Cardiac fibroblast (primary cell): Measurements from ENCODE around the gene F10.

ENCODE experiments used
- DNase-seq, 2 donors: peaks; one replicate each; pipeline versions ENCODE4 v3.0.0 to v3.0.0-alpha.2; 2010; ENCODE audit warnings: low read depth in 2 of 2
- H3K4me3 ChIP-seq, 2 donors: replicated peaks in 1 of 2; 1 replicate in 1 of 2; 2 replicates in 1 of 2; pipeline ENCODE4 v1.5.1; 2011; ENCODE audit warnings: low read depth in 2 of 2, low read length in 2 of 2, mild to moderate bottlenecking in 2 of 2, moderate library complexity in 1 of 2
- TF ChIP-seq, protein P1 (sequence below): IDR thresholded peaks from one replicate; pipeline ENCODE4 v1.5.1; 2011; ENCODE audit warnings: low read depth, mild to moderate bottlenecking, low read length, inconsistent platforms

Gene F10

DNA sequence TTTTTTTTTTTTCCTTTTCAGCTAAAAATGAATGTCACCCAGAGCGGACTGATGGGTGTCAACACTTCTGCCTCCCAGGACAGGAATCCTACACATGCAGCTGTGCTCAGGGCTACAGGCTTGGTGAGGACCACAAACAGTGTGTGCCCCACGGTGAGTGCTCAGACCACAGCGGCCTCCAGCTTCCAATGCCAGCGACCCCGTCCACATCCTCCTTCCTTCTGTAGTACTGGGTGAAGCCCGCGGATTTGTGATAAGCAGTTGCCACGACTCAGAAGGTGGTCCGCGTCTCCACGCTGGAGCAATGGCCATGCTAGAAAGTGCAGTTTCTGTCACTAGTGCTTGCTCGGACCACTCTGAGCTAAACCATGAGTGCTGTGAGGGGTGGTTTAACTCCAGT is 41.9 kb downstream of the F10 start:
- no peak overlapping the region for H3K4me3 ChIP-seq
- TF ChIP-seq, protein P1, sequence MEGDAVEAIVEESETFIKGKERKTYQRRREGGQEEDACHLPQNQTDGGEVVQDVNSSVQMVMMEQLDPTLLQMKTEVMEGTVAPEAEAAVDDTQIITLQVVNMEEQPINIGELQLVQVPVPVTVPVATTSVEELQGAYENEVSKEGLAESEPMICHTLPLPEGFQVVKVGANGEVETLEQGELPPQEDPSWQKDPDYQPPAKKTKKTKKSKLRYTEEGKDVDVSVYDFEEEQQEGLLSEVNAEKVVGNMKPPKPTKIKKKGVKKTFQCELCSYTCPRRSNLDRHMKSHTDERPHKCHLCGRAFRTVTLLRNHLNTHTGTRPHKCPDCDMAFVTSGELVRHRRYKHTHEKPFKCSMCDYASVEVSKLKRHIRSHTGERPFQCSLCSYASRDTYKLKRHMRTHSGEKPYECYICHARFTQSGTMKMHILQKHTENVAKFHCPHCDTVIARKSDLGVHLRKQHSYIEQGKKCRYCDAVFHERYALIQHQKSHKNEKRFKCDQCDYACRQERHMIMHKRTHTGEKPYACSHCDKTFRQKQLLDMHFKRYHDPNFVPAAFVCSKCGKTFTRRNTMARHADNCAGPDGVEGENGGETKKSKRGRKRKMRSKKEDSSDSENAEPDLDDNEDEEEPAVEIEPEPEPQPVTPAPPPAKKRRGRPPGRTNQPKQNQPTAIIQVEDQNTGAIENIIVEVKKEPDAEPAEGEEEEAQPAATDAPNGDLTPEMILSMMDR: no peak
- no peak for DNase-seq

DNA sequence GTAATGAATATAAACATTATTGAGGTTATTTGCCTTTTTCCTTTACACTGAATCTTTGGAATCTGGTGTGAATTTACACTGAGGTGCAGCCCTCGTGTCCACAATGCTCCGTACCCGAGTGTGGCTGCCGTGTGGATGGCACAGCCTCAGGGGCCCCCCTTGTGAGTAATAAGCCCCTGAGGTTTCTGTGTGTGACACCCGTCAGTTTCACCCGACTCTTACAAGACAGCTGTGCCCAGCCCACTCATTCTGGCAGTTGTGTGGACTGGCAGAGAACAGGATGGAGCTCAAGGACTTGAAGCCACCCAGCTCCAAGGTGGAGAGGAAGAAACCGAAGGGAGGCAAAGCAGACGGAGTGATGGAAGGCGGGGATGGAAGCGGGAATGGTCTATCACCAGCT is 43.7 kb downstream of the F10 start:
- TF ChIP-seq, protein P1: no peak
- no peak overlapping the region for H3K4me3 ChIP-seq
- no peak for DNase-seq

DNA sequence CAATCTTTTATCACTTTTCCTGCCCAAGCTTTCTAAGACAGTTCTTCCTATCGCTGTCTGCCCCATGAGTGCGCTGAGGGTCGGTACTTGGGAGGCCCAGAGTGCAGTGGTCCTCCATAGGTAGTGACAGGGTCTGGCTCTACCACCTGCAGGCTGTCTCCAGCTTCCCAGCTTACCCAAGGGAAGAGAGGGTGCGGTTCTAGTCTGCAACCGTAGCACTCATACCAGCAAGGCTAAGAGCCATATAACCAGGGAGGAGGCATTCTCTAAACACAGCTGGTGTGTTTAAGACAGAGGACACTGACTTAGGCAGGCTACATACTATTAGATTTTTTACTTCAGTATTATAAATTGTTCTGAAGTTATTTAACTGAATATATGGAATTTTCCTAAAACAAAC is 44.1 kb downstream of the F10 start:
- no peak for DNase-seq
- no peak overlapping the region for H3K4me3 ChIP-seq
- TF ChIP-seq, protein P1: no peak

DNA sequence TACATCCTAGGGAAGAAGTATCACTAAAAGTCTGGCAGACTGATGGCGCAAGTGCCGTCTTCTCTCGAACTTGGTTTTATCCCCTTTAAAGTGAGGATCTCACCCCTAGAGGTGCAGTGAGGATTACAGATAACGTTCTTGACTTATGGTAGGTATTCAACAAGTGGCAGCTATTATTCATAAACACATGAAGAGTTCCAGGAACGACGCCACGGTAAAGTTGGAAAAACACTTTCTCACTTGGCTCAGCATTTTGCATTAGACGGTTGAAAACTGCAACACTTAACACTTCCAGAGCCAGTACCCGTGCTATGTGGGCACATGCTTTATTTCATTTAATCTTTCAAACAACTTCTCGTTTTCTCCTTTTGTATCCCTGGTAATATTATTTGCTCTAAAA is 44.6 kb downstream of the F10 start:
- H3K4me3 ChIP-seq: no peak overlapping the region
- no peak for DNase-seq
- TF ChIP-seq, protein P1: no peak

DNA sequence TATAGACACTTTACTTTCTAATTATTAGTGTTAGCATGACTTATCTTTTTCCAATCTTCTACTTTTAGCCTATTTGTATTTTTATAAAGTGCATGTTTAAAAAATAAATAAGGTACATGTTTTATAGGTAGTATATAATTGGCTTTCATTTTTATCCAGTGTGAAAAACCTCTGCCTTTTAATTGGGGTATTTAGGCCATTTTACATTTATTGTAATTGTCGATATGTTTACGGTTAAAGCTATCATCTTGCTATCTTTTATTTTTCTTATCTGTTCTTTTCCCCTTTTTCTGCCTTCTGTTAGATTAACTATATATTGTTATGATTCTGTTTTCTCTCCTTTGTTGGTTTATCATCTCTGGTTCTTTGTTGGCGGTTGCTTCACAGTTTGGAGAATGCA is 45.0 kb downstream of the F10 start:
- TF ChIP-seq, protein P1: no peak
- DNase-seq: no peak
- H3K4me3 ChIP-seq: no peak overlapping the region

DNA sequence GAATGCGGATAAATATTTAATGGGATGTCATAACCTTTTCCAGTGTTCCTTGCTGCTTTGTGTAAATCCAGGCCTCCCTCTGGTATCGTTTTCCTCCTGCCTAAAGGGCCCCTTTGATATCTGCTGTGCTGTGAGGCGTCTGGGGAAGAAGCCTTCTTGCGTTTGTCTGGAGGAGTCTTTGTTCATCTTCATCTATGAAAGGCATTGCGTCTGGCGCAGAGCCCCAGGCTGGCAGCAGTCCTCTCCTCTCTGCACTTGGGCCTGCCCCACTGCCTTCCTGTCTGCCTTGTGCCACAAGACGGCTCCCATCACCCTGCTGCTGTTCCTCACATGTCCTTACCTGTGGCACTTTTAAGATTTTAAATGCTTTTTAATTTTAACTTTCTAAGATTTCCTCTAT is 45.6 kb downstream of the F10 start:
- no peak for DNase-seq
- TF ChIP-seq, protein P1: no peak
- no peak overlapping the region for H3K4me3 ChIP-seq
